Lower leg skin (tissue), 4 donors: ENCODE measurements around the gene ZNF484. TPM values are rescaled to one million over a fixed set of nuclear protein-coding genes. Genes with fewer than 3 reads are reported as not detected.
"Not testable (repeated sequence)": the region's sequence is repeated elsewhere in the genome, so short reads cannot be mapped to it uniquely, and the experiment has no call there.

Experiments
- DNase-seq, 2 donors: peaks; one replicate each; pipeline ENCODE4 v3.0.0-alpha.2; 2019; ENCODE audit warnings: low spot score in 2 of 2
- H3K4me3 ChIP-seq: fragments of 200-600 bp; sonication (generic); 2 replicates; pipeline ENCODE4 v1.5.1; 2017; ENCODE audit warnings: mild to moderate bottlenecking, low read depth; ENCODE audit not compliant: poor library complexity, severe bottlenecking
- CTCF ChIP-seq, 3 donors: fragments of 450-650 bp; IDR thresholded peaks; one replicate each; pipeline ENCODE4 v1.5.1; 2016; ENCODE audit warnings: antibody characterized with exemption in 3 of 3, mild to moderate bottlenecking in 3 of 3, moderate library complexity in 2 of 3
- POLR2A ChIP-seq, 2 donors: fragments of 450-650 bp; IDR thresholded peaks; one replicate each; pipeline ENCODE4 v1.6.1; 2016 to 2017; ENCODE audit warnings: antibody characterized with exemption in 2 of 2, mild to moderate bottlenecking in 1 of 2, moderate library complexity in 1 of 2
- WGBS, 2 donors: methylation state at CpG; one replicate each; pipeline ENCODE4 v1.1.5; 2018; 5-methylcytosine and 5-hydroxymethylcytosine counted together
- intact Hi-C: fragments of 100-400 bp; cut with DNase I; formaldehyde crosslinking; loops from one replicate; pipeline ENCODE4 v1.15.0; 2023; ENCODE audit warnings: low total_unique reads
- total RNA-seq, 4 donors: library from RNA; depleted of rRNA; stranded (reverse); fragments of >200 nt; gene quantifications; one replicate each; pipeline ENCODE4 v1.1.0, GENCODE V29; 2016

The ZNF484 gene
- 1 to 10 TPM; 4.4 to 8.9 (median 5.0) TPM for total RNA-seq

- TF ChIP-seq CTCF (IDR thresholded peaks at IDR 0.05) (no peak), POLR2A (IDR thresholded peaks at IDR 0.05) (no peak)
- DNase-seq: peak; percentile 95 to 99
- H3K4me3 ChIP-seq: peak within 1 kb of the TSS; percentile 54
- intact Hi-C loops: no loop called here
- 16% methylated on average over 28 of the region's 28 CpGs for WGBS, 2 donors
Measured at GRCh38 chr9:92877531-92878430, at the start of gene ZNF484. TSS of gene ZNF484 (minus strand) at chr9:92878038. CDS start at chr9:92875029, 3,009 bp downstream.

GRCh38 chr9:92920437-92920836 is 42.6 kb upstream of the ZNF484 start:
- H3K4me3 ChIP-seq: no peak overlapping the region
- 90 to 100% methylated on average over 1 of the region's 1 CpG for WGBS, 2 donors
- intact Hi-C loops: no loop called here
- TF ChIP-seq CTCF (IDR thresholded peaks at IDR 0.05) (no peak), POLR2A (IDR thresholded peaks at IDR 0.05) (no peak)
- no peak for DNase-seq

DNA sequence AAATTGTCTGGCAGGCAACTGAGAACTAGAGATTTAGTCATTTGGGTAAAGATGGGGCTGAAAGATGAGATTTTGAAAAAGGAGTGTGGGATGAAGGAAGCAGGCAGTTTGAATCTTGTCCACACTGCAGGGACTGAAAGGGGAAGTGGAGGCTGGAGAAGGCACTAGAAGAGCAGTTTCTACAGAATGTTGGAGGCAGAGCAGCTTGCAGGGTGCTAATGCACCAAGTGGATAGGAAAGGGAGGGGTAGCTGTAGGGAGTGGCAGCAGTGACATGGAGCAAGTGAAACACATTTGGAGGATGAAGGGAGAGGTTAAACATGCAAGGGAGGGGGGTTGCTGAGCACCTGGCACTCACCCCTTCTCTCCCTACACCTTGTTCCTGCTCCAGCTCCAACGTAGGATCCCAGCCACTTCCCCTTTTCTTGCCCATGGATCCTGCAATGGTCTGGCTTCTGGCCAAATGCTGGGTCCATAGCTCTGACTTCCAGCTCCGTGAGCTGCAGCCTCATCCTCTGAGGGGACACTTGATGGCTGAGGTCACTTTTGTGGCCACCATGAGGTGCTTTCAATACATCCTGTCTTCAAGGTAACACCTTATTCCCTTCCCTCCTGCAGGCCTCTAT is 39.5 kb upstream of the ZNF484 start:
- no peak for TF ChIP-seq POLR2A (IDR thresholded peaks at IDR 0.05)
- TF ChIP-seq CTCF (IDR thresholded peaks at IDR 0.05): no peak
- WGBS, 2 donors: 22 to 47% methylated on average over 2 of the region's 2 CpGs
- DNase-seq: no peak
- intact Hi-C loops: no loop called here
- no peak overlapping the region for H3K4me3 ChIP-seq

GRCh38 chr9:92911511-92912475 is 34.0 kb upstream of the ZNF484 start:
- H3K4me3 ChIP-seq: no peak overlapping the region
- DNase-seq: peak in 1 of 2 donors; percentile 31
- TF ChIP-seq CTCF (IDR thresholded peaks at IDR 0.05) (no peak), POLR2A (IDR thresholded peaks at IDR 0.05) (no peak)
- intact Hi-C loops: no loop called here
- WGBS, 2 donors: 54 to 61% methylated on average over 11 of the region's 11 CpGs

- DNase-seq, H3K4me3 ChIP-seq, intact Hi-C loops: not testable (repeated sequence)
- 62 to 64% methylated on average over 6 of the region's 6 CpGs for WGBS, 2 donors
Measured at GRCh38 chr9:92905137-92905536, 27.3 kb upstream of the ZNF484 start.
